HEK293 (cell line): ENCODE measurements around the gene TTC23L.
A peak's percentile ranks its signal among the peaks of the same experiment; 100 is the strongest.

Experiments
- HOXD13 ChIP-seq: sonication (generic); formaldehyde crosslinking; IDR thresholded peaks from 2 replicates; pipeline ENCODE4 v1.8.0; 2022; ENCODE audit warnings: missing genetic modification reagents, borderline replicate concordance
- ZBTB1 ChIP-seq: fragments of 450-650 bp; formaldehyde crosslinking; IDR thresholded peaks from 2 replicates; pipeline ENCODE4 v1.5.1; 2016; ENCODE audit warnings: missing biosample characterization, missing genetic modification characterization
- ZBTB17 ChIP-seq: fragments of 450-650 bp; formaldehyde crosslinking; IDR thresholded peaks from 2 replicates; pipeline ENCODE4 v1.5.1; 2016; ENCODE audit warnings: missing biosample characterization, missing genetic modification characterization
- ZEB2 ChIP-seq: fragments of 450-650 bp; formaldehyde crosslinking; IDR thresholded peaks from 2 replicates; pipeline ENCODE4 v1.5.1; 2016; ENCODE audit warnings: missing biosample characterization, missing genetic modification characterization
- ZNF112 ChIP-seq: fragments of 450-650 bp; formaldehyde crosslinking; IDR thresholded peaks from 2 replicates; pipeline ENCODE4 v1.5.0; 2017; ENCODE audit warnings: missing biosample characterization, missing genetic modification characterization
- ZNF132 ChIP-seq: fragments of 450-650 bp; formaldehyde crosslinking; IDR thresholded peaks from 2 replicates; pipeline ENCODE4 v1.5.1; 2017; ENCODE audit warnings: missing biosample characterization, missing genetic modification characterization, borderline replicate concordance
- ZNF133 ChIP-seq: fragments of 450-650 bp; formaldehyde crosslinking; IDR thresholded peaks from 2 replicates; pipeline ENCODE4 v1.5.1; 2016; ENCODE audit warnings: missing biosample characterization, missing genetic modification characterization
- ZNF174 ChIP-seq: fragments of 450-650 bp; formaldehyde crosslinking; IDR thresholded peaks from 2 replicates; pipeline ENCODE4 v1.5.0; 2017; ENCODE audit warnings: missing biosample characterization, mild to moderate bottlenecking, missing genetic modification characterization
- ZNF175 ChIP-seq: fragments of 450-650 bp; formaldehyde crosslinking; IDR thresholded peaks from 2 replicates; pipeline ENCODE4 v1.5.1; 2016; ENCODE audit warnings: missing biosample characterization, missing genetic modification characterization
- ZNF23 ChIP-seq: fragments of 450-650 bp; formaldehyde crosslinking; IDR thresholded peaks from 2 replicates; pipeline ENCODE4 v1.5.1; 2016; ENCODE audit warnings: missing biosample characterization, missing genetic modification characterization, borderline replicate concordance
- ZNF248 ChIP-seq: fragments of 450-650 bp; formaldehyde crosslinking; IDR thresholded peaks from 2 replicates; pipeline ENCODE4 v1.5.1; 2017; ENCODE audit warnings: missing biosample characterization, missing genetic modification characterization
- ZNF266 ChIP-seq: fragments of 450-650 bp; formaldehyde crosslinking; IDR thresholded peaks from 2 replicates; pipeline ENCODE4 v1.5.1; 2016; ENCODE audit warnings: missing biosample characterization, missing genetic modification characterization, low read depth
- ZNF274 ChIP-seq, 2 experiments: fragments of 200-500 bp in 1 of 2; fragments of 450-650 bp in 1 of 2; sonication (Bioruptor generic) in 1 of 2; formaldehyde crosslinking in 1 of 2; IDR thresholded peaks; 2 replicates each; pipeline versions ENCODE4 v1.5.1 to v1.6.1; 2014 to 2016; ENCODE audit warnings: borderline replicate concordance in 1 of 2, inconsistent platforms in 1 of 2, low read length in 1 of 2, missing biosample characterization in 1 of 2, missing genetic modification characterization in 1 of 2
- ZNF292 ChIP-seq: fragments of 450-650 bp; formaldehyde crosslinking; IDR thresholded peaks from 2 replicates; pipeline ENCODE4 v1.5.1; 2016; ENCODE audit warnings: low read depth, missing biosample characterization, missing genetic modification characterization, borderline replicate concordance
- ZNF341 ChIP-seq: fragments of 450-650 bp; formaldehyde crosslinking; IDR thresholded peaks from 2 replicates; pipeline ENCODE4; 2016; ENCODE audit warnings: low read depth, missing biosample characterization, missing genetic modification characterization
- ZNF426 ChIP-seq: fragments of 450-650 bp; formaldehyde crosslinking; IDR thresholded peaks from 2 replicates; pipeline ENCODE4 v1.5.1; 2017; ENCODE audit warnings: missing biosample characterization, missing genetic modification characterization, mild to moderate bottlenecking, inconsistent platforms, moderate library complexity
- ZNF510 ChIP-seq: fragments of 450-650 bp; formaldehyde crosslinking; IDR thresholded peaks from 2 replicates; pipeline ENCODE4 v1.5.1; 2018; ENCODE audit warnings: mild to moderate bottlenecking, missing genetic modification characterization, missing biosample characterization; ENCODE audit not compliant: insufficient replicate concordance
- ZNF610 ChIP-seq: fragments of 450-650 bp; formaldehyde crosslinking; IDR thresholded peaks from 2 replicates; pipeline ENCODE4 v1.5.1; 2016; ENCODE audit warnings: missing biosample characterization, missing genetic modification characterization, borderline replicate concordance
- ZNF785 ChIP-seq: fragments of 450-650 bp; formaldehyde crosslinking; IDR thresholded peaks from 2 replicates; pipeline ENCODE4 v1.5.1; 2016; ENCODE audit warnings: missing biosample characterization, missing genetic modification characterization
- ZNF791 ChIP-seq: fragments of 450-650 bp; formaldehyde crosslinking; IDR thresholded peaks from 2 replicates; pipeline ENCODE4 v1.5.1; 2016; ENCODE audit warnings: missing biosample characterization, missing genetic modification characterization
- TF ChIP-seq, protein P1 (sequence below): fragments of 450-650 bp; formaldehyde crosslinking; conservative IDR thresholded peaks from 2 replicates; pipeline ENCODE4 v1.5.1; 2016; ENCODE audit warnings: low read depth, missing biosample characterization, missing genetic modification characterization
- TF ChIP-seq, protein P2 (sequence below): fragments of 450-650 bp; formaldehyde crosslinking; IDR thresholded peaks from 2 replicates; pipeline ENCODE4 v1.5.1; 2016; ENCODE audit warnings: missing biosample characterization, missing genetic modification characterization
- TF ChIP-seq, protein P3 (sequence below): fragments of 450-650 bp; formaldehyde crosslinking; IDR thresholded peaks from 2 replicates; pipeline ENCODE4 v1.5.1; 2017; ENCODE audit warnings: missing biosample characterization, missing genetic modification characterization
- TF ChIP-seq, protein P4 (sequence below): fragments of 450-650 bp; IDR thresholded peaks from 2 replicates; pipeline ENCODE4 v1.5.1; 2018; ENCODE audit warnings: missing biosample characterization, mild to moderate bottlenecking, missing genetic modification characterization
- TF ChIP-seq, protein P5 (sequence below): fragments of 450-650 bp; formaldehyde crosslinking; IDR thresholded peaks from 2 replicates; pipeline ENCODE4 v1.5.1; 2016; ENCODE audit warnings: missing biosample characterization, missing genetic modification characterization
- TF ChIP-seq, protein P6 (sequence below): fragments of 450-650 bp; formaldehyde crosslinking; IDR thresholded peaks from 2 replicates; pipeline ENCODE4 v1.5.1; 2016; ENCODE audit warnings: missing biosample characterization, missing genetic modification characterization
- TF ChIP-seq, protein P7 (sequence below): fragments of 450-650 bp; formaldehyde crosslinking; IDR thresholded peaks from 2 replicates; pipeline ENCODE4 v1.5.1; 2016; ENCODE audit warnings: missing biosample characterization, missing genetic modification characterization

Gene TTC23L

DNA sequence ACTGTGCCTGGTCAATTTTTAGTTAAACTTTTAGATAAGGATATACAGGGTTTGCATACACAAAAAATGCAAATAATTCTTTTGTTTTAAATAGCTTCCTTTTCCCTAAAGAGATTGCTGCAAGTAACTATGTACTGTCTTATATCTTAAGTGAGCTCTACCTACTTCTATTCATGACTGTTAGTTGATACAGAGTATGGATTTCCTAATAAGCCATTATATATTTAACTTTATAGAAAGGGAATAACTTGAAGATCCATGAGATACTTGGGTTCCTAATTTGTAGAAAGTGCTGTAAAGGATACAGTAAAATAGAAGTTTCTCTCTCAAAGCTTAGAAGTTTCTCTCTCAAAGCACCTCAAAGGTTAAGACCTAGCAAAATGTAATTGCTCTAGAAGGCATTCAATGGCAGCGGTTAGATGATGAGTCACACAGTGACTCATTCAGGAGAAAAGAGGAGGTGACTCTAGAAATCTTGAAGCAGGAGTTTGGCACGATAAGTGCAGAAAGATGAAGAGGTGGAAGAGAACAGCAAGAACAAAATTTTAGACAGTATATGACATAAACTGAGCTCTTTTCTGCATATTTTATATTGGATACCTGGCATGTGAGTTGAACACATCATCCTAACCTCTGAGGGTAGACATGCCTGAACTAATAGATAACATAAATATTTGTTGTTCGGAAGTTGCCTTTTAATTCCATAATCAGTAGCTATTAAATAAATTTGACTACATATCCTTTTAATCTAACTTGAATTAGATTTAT, 84.9 kb downstream of the TTC23L start (continued):
- TF ChIP-seq, protein P1, sequence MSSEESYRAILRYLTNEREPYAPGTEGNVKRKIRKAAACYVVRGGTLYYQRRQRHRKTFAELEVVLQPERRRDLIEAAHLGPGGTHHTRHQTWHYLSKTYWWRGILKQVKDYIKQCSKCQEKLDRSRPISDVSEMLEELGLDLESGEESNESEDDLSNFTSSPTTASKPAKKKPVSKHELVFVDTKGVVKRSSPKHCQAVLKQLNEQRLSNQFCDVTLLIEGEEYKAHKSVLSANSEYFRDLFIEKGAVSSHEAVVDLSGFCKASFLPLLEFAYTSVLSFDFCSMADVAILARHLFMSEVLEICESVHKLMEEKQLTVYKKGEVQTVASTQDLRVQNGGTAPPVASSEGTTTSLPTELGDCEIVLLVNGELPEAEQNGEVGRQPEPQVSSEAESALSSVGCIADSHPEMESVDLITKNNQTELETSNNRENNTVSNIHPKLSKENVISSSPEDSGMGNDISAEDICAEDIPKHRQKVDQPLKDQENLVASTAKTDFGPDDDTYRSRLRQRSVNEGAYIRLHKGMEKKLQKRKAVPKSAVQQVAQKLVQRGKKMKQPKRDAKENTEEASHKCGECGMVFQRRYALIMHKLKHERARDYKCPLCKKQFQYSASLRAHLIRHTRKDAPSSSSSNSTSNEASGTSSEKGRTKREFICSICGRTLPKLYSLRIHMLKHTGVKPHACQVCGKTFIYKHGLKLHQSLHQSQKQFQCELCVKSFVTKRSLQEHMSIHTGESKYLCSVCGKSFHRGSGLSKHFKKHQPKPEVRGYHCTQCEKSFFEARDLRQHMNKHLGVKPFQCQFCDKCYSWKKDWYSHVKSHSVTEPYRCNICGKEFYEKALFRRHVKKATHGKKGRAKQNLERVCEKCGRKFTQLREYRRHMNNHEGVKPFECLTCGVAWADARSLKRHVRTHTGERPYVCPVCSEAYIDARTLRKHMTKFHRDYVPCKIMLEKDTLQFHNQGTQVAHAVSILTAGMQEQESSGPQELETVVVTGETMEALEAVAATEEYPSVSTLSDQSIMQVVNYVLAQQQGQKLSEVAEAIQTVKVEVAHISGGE (tag by site-specific recombination), result no peak
- TF ChIP-seq, protein P2, sequence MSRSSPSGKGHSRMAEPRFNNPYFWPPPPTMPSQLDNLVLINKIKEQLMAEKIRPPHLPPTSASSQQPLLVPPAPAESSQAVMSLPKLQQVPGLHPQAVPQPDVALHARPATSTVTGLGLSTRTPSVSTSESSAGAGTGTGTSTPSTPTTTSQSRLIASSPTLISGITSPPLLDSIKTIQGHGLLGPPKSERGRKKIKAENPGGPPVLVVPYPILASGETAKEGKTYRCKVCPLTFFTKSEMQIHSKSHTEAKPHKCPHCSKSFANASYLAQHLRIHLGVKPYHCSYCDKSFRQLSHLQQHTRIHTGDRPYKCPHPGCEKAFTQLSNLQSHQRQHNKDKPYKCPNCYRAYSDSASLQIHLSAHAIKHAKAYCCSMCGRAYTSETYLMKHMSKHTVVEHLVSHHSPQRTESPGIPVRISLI (tag by site-specific recombination), result no peak
- no peak for TF ChIP-seq ZNF785 (tag by site-specific recombination)
- no peak for TF ChIP-seq ZNF266
- TF ChIP-seq ZNF248, result no peak
- TF ChIP-seq ZNF610 (tag by site-specific recombination), result no peak
- TF ChIP-seq, protein P3, sequence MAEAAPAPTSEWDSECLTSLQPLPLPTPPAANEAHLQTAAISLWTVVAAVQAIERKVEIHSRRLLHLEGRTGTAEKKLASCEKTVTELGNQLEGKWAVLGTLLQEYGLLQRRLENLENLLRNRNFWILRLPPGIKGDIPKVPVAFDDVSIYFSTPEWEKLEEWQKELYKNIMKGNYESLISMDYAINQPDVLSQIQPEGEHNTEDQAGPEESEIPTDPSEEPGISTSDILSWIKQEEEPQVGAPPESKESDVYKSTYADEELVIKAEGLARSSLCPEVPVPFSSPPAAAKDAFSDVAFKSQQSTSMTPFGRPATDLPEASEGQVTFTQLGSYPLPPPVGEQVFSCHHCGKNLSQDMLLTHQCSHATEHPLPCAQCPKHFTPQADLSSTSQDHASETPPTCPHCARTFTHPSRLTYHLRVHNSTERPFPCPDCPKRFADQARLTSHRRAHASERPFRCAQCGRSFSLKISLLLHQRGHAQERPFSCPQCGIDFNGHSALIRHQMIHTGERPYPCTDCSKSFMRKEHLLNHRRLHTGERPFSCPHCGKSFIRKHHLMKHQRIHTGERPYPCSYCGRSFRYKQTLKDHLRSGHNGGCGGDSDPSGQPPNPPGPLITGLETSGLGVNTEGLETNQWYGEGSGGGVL (tag by site-specific recombination), result no peak
- TF ChIP-seq ZNF292 (tag by site-specific recombination), result no peak
- TF ChIP-seq ZBTB17, result peak; percentile 57
- TF ChIP-seq ZNF274 (IDR thresholded peaks at IDR 0.05; ENCODE audit: low read length), result no peak
- TF ChIP-seq ZNF274 (tag by site-specific recombination; IDR thresholded peaks at IDR 0.05; ENCODE audit: borderline replicate concordance), result no peak
- TF ChIP-seq ZNF174 (tag by site-specific recombination), result no peak
- TF ChIP-seq, protein P4, sequence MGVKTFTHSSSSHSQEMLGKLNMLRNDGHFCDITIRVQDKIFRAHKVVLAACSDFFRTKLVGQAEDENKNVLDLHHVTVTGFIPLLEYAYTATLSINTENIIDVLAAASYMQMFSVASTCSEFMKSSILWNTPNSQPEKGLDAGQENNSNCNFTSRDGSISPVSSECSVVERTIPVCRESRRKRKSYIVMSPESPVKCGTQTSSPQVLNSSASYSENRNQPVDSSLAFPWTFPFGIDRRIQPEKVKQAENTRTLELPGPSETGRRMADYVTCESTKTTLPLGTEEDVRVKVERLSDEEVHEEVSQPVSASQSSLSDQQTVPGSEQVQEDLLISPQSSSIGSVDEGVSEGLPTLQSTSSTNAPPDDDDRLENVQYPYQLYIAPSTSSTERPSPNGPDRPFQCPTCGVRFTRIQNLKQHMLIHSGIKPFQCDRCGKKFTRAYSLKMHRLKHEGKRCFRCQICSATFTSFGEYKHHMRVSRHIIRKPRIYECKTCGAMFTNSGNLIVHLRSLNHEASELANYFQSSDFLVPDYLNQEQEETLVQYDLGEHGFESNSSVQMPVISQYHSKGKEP (tag by site-specific recombination), result no peak
- TF ChIP-seq, protein P5, sequence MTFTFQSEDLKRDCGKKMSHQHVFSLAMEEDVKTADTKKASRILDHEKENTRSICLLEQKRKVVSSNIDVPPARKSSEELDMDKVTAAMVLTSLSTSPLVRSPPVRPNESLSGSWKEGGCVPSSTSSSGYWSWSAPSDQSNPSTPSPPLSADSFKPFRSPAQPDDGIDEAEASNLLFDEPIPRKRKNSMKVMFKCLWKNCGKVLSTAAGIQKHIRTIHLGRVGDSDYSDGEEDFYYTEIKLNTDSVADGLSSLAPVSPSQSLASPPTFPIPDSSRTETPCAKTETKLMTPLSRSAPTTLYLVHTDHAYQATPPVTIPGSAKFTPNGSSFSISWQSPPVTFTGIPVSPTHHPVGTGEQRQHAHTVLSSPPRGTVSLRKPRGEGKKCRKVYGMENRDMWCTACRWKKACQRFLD (tag by site-specific recombination), result no peak
- no peak for TF ChIP-seq ZNF23 (tag by site-specific recombination)
- no peak for TF ChIP-seq ZNF175 (tag by site-specific recombination)
- no peak for TF ChIP-seq ZNF112 (tag by site-specific recombination)
- TF ChIP-seq ZNF791 (tag by site-specific recombination), result no peak
- no peak for TF ChIP-seq ZNF426 (tag by site-specific recombination)
- TF ChIP-seq ZNF341 (tag by site-specific recombination), result no peak
- TF ChIP-seq ZEB2 (tag by site-specific recombination), result peak; percentile 75; the same call in 1 of the 2 replicates
- no peak for TF ChIP-seq ZBTB1 (tag by site-specific recombination)
- TF ChIP-seq, protein P6, sequence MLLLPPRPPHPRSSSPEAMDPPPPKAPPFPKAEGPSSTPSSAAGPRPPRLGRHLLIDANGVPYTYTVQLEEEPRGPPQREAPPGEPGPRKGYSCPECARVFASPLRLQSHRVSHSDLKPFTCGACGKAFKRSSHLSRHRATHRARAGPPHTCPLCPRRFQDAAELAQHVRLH (tag by site-specific recombination), result no peak
- peak; percentile 60 for TF ChIP-seq ZNF510 (tag by site-specific recombination)
- TF ChIP-seq, protein P7, sequence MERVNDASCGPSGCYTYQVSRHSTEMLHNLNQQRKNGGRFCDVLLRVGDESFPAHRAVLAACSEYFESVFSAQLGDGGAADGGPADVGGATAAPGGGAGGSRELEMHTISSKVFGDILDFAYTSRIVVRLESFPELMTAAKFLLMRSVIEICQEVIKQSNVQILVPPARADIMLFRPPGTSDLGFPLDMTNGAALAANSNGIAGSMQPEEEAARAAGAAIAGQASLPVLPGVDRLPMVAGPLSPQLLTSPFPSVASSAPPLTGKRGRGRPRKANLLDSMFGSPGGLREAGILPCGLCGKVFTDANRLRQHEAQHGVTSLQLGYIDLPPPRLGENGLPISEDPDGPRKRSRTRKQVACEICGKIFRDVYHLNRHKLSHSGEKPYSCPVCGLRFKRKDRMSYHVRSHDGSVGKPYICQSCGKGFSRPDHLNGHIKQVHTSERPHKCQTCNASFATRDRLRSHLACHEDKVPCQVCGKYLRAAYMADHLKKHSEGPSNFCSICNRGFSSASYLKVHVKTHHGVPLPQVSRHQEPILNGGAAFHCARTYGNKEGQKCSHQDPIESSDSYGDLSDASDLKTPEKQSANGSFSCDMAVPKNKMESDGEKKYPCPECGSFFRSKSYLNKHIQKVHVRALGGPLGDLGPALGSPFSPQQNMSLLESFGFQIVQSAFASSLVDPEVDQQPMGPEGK (tag by site-specific recombination), result no peak
- TF ChIP-seq ZNF132, result no peak
- no peak for TF ChIP-seq ZNF133
- no peak for TF ChIP-seq HOXD13 (CRISPR knock-in tag)
